Measurements from ENCODE around the gene CCL7. TPM values are rescaled to one million over a fixed set of nuclear protein-coding genes. Genes with fewer than 3 reads are reported as not detected.

CCL7 gene
- total RNA-seq, 2 donors from 2014 or later: not detected

DNA sequence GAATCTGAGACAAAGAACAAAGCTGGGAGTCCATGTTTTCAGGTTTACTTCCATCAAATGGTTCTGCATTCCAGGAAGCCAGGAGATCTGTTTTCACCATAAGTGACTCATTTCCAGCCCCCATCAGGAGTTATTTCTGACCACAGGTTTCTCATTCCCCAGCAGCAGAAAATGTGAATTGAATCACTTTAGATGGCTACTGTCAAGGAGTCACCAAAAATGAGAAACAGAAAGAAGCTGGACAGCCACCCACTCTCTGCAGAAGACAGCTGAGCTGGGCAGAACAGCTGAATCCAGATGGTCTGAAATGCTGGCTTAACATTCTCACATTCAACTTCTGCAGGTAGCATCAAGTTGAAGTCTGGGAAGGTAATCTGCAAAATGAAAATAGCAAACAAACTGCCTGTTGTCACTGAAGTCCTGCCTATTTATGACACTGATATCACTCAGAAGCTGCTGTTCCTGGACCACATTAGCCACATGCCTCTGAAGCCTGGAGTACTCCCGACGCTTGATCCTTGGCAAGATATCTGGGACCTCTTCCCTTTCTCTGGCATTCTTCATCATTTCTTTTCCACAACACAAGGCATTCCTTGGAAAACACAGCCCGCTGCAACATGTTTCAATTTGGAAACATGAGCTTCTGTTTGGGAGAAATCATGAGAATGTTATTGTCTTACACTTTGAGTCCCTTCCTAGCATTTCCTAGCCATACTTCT lies 30.8 kb downstream of the CCL7 start:
- Histone ChIP-seq H3K27me3 (no peaks in the 10 kb centered on the region), H3K9me3 (no peaks in the 10 kb centered on the region), H3K27ac (peak overlapping the region in 1 of 2 donors; percentile 31), H3K4me3 (no peak overlapping the region), H3K36me3 (no peaks in the 10 kb centered on the region), H3K4me1 (peaks cover 0 to 27% of the 10 kb centered on the region in 2 donors)
- TF ChIP-seq, protein P1, sequence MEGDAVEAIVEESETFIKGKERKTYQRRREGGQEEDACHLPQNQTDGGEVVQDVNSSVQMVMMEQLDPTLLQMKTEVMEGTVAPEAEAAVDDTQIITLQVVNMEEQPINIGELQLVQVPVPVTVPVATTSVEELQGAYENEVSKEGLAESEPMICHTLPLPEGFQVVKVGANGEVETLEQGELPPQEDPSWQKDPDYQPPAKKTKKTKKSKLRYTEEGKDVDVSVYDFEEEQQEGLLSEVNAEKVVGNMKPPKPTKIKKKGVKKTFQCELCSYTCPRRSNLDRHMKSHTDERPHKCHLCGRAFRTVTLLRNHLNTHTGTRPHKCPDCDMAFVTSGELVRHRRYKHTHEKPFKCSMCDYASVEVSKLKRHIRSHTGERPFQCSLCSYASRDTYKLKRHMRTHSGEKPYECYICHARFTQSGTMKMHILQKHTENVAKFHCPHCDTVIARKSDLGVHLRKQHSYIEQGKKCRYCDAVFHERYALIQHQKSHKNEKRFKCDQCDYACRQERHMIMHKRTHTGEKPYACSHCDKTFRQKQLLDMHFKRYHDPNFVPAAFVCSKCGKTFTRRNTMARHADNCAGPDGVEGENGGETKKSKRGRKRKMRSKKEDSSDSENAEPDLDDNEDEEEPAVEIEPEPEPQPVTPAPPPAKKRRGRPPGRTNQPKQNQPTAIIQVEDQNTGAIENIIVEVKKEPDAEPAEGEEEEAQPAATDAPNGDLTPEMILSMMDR (IDR thresholded peaks at IDR 0.05): no peak
- no peak for DNase-seq (ENCODE audit: low spot score)

DNA sequence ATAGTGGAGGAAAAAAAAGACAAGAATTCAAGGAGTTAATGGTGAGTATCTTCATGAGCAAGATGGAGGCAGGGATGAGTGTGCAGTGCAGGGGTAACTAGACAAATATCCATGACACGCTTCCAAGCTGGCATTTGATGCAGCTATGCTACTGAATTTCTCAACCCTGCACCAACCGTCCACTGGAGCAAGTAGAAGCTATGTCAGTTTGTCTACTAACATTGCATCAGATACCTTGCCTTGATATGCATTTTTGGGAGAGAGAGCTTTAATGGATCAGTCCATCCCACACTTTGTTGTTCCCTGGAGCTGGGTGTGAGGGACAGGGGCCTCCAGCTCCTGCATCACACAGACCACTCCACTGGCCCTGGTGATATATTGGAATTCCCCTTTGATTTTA lies 32.0 kb downstream of the CCL7 start:
- H3K9me3 ChIP-seq: no peaks in the 10 kb centered on the region

DNA sequence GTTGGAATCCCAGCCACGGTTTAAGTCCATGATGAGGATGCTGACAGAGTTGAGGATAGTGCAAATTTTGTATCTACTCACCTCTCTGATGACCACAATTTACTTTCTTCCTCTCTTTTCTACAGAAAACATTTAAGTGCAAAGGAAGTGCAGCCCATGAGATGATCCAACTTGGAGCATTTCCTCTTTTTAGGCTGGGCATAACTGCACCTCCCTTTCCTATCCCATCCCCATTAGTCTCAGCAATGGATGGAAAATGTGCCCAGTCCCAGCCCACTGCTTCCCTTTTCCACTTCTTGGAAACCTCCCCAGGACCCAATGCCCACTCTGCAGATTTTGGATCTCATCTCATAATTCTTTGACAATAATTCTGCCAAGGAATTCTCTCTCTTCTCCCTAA lies 32.6 kb downstream of the CCL7 start:
- no peak for DNase-seq (ENCODE audit: low spot score)
- Histone ChIP-seq H3K9me3 (no peaks in the 10 kb centered on the region), H3K4me3 (no peak overlapping the region), H3K27me3 (no peaks in the 10 kb centered on the region), H3K36me3 (no peaks in the 10 kb centered on the region), H3K4me1 (peaks cover 0 to 44% of the 10 kb centered on the region in 2 donors), H3K27ac (no peak overlapping the region)
- TF ChIP-seq, protein P1 (IDR thresholded peaks at IDR 0.05): no peak

More for the DNA sequence above, 32.0 kb downstream of the CCL7 start:
- DNase-seq (ENCODE audit: low spot score): no peak
- Histone ChIP-seq H3K27ac (no peak overlapping the region), H3K27me3 (no peaks in the 10 kb centered on the region), H3K36me3 (no peaks in the 10 kb centered on the region), H3K4me3 (no peak overlapping the region), H3K4me1 (peaks cover 0 to 38% of the 10 kb centered on the region in 2 donors)
- TF ChIP-seq, protein P1 (IDR thresholded peaks at IDR 0.05): no peak

DNA sequence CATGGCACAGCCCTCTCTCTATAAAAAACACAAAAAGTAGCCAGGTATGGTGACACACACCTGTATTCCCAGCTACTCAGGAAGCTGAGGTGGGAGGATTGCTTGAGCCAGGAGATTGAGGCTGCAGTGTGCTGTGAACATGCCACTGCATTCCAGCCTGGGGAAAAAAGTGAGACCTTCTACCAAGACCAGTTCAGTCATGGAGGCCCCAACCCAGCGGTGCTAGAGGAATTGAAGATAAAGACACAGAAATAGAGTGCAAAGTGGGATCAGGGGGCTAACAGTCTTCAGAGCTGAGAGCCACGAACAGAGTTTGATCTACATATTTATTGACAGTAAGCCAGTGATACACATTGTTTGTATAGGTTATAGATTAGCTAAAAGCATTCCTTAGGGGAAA lies 33.6 kb downstream of the CCL7 start:
- H3K4me1 ChIP-seq: peaks cover 0 to 50% of the 10 kb centered on the region in 2 donors
- H3K36me3 ChIP-seq: no peaks in the 10 kb centered on the region
- no peaks in the 10 kb centered on the region for H3K9me3 ChIP-seq
- no peaks in the 10 kb centered on the region for H3K27me3 ChIP-seq
- DNase-seq (ENCODE audit: low spot score): peak; percentile 55
- TF ChIP-seq, protein P1 (IDR thresholded peaks at IDR 0.05): no peak
- no peak overlapping the region for H3K4me3 ChIP-seq
- no peak overlapping the region for H3K27ac ChIP-seq

DNA sequence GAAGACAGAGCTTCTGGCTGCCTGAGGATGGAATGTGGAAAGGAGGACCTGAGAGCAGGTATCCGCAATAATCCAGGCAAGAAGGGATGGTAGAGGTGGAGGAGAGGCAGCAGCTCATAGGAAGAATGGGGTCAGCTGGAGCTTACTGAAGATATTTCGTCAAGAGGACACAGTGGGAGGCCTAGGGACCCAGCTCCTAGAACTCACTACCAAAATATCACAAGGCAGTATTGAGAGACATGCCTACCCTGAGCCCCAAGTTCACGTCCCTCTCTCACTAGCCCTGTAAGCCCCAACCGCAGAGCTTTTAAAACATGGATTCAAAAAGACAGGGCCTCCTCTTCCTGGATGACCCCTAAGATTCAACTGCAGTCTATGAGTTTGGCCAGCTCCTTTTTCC lies 35.0 kb downstream of the CCL7 start:
- TF ChIP-seq, protein P1 (IDR thresholded peaks at IDR 0.05): no peak
- H3K4me3 ChIP-seq: no peak overlapping the region
- H3K4me1 ChIP-seq: peaks cover 0 to 46% of the 10 kb centered on the region in 2 donors
- H3K27me3 ChIP-seq: no peaks in the 10 kb centered on the region
- no peak for DNase-seq (ENCODE audit: low spot score)
- H3K9me3 ChIP-seq: no peaks in the 10 kb centered on the region
- H3K27ac ChIP-seq: no peak overlapping the region
- H3K36me3 ChIP-seq: no peaks in the 10 kb centered on the region

DNA sequence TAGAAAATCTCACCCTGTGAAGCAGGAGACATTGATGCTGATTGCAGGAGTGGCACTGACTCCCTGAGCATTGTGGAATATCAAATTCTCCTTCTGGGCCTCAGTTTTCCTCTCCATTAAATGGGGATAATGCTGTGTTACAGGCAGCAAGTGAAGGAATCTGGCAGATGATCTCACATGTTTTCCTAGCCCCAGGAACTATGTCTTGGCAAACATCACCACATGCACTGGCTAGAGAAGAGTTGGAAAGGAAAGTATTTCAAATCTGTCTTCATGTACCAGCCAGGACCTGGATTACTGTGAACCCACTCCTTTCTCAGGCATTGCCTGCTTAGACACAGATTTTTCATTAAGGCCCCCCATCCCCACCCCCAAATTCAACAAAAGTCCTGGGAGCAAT lies 35.6 kb downstream of the CCL7 start:
- H3K4me1 ChIP-seq: peaks cover 0 to 40% of the 10 kb centered on the region in 2 donors
- TF ChIP-seq, protein P1 (IDR thresholded peaks at IDR 0.05): no peak
- H3K4me3 ChIP-seq: no peak overlapping the region
- no peaks in the 10 kb centered on the region for H3K27me3 ChIP-seq
- no peaks in the 10 kb centered on the region for H3K36me3 ChIP-seq
- H3K9me3 ChIP-seq: no peaks in the 10 kb centered on the region
- no peak overlapping the region for H3K27ac ChIP-seq
- DNase-seq (ENCODE audit: low spot score): peak; percentile 26

Data from right atrium auricular region (tissue), 2 donors.